Non-pigmented ciliary epithelial cell (primary cell): ENCODE results near the gene OR9A2.

Experiments
- DNase-seq: peaks from one replicate; pipeline ENCODE4 v3.0.0-alpha.2; 2010; ENCODE audit warnings: low read depth

Gene OR9A2, protein sequence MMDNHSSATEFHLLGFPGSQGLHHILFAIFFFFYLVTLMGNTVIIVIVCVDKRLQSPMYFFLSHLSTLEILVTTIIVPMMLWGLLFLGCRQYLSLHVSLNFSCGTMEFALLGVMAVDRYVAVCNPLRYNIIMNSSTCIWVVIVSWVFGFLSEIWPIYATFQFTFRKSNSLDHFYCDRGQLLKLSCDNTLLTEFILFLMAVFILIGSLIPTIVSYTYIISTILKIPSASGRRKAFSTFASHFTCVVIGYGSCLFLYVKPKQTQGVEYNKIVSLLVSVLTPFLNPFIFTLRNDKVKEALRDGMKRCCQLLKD

DNA sequence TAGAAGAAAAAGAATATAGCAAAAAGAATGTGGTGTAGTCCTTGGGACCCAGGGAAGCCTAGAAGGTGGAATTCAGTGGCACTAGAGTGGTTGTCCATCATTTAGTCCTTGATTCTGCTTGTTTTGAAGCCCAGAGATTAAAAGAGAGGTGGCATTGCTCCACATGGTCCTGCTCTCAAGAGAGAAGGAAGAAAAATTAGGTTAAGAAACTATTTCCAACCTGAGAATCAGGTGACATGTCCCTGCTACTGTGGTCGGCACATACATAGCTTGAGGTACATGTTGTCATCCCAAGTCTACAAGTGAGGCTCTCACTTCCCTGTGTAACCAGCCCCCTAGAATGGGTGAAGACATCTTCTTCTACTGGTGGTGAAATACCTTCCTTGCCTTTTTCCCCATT lies at the start of gene OR9A2:
TSS of gene OR9A2 (minus strand) at position 101 of the 400 bp plus-strand sequence. CDS start at position 101, 0 bp downstream.
- DNase-seq = no peak

DNA sequence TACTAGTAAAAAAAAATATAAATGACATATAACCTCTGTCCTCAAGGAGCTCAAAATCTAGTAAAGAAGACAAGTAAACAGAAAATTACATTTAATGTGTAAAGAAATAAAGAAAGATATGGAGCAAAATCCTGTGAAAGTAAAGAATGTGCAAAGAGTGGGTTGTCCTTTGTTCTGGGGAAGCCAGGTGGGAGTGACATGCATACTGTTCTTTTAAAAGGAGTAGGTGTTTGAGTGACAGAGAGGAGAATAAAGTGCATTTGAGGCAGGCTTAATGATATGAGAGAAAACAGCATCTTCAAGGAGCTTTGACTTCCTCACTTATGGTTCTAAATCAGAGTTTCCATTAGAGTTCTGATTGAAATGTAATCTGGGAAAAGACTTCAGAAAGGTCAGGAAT lies 47.2 kb upstream of the OR9A2 start:
- no peak for DNase-seq

DNA sequence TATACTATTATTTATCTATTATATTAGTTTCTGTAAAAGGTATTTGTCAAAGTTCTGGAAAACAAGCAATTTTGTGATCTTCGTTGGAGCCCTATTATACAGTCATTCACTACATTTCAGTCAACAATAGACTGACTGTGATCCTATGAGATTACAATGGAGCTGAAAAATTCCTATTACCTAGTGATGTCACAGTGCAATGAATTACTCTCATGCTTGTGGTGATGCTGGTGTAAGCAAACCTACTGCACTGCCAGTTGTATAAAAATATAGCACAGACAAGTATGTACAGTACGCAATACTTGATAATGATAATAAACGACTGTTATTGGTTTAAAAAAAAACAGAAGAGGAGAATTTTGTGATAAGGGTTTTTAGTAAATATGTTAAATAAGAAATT lies 46.6 kb upstream of the OR9A2 start:
- no peak for DNase-seq

DNA sequence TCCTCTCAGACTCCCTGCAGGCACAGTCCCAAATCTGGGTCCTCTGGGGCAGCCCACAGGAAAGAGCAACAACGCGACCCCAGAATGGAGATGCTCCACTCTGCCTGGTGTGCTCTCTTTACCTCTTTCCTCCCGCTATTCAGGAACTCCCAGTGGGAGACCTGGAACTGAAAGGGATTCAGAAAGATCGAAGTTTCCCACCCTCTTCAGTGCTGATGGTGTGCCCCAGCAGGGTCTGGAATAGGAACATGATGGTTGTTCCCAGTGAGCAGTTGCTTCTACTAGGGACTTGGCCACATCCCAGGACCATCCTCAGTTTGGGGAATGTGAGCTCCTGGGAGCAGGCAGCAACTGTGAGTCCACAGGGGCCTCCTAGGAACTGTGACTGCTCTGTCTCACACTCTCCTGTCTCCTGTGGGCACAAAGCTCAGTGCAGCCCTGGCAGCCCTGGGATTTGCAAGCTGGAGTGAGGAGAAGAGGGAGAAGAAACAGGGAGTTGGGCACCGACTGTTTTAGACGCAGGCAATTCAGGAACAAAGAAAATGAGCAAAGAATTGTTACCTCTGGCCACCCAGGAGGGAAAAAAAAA lies 43.1 kb upstream of the OR9A2 start:
- DNase-seq = no peak

DNA sequence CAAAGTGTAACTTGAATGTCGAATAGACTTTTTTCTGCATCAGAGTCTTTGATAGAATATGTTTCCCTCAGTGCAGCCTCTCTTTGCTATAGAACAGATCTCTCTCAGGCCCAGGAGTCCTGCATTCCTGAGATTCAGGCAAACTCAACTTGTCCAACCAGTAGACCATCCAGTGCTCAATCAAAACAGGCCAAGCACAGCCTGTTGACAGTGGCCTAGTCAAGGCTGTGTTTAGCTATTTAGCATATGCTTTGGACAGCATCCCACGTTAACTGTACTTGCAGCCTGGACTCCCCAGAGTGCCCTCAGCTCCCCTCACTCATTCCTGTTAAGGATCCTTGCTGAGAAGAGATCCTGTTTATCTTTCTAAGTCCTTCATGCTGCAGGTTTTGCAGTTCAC lies 41.5 kb upstream of the OR9A2 start:
- no peak for DNase-seq

DNA sequence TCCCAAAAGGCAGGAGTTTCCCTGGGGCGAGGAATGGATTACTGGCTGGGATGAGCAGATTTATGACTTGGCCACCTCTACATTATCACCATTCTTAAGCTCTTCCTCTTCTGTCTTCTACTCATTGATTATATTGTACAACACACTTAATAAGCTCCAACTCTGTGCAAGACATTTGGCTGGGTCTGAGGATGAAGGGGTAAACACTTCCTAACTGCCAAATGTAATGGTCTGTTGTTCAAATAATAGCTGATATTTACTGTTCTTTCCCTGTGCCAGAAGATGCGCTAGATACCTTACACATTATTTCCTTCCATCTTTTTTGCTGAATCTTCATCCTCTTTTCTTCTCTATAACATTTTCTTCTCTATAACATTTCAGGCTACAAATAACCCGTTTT lies 36.8 kb upstream of the OR9A2 start:
- no peak for DNase-seq

DNA sequence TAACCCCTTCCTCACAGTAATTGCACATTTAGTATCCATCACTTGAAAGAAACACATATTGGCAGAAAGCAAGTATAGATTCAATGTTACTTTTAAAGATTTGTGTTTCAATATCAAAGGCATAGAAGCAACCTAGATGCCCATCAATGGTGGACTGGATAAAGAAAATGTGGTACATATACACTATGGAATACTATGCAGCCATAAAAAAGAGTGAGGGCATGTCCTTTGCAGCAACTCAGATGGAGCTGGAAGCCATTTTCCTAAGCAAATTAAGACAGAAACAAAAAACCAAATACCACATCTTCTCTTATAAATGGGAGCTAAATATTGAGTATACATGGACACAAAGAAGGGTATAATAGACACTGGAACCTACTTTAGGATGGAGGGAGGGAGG lies 28.8 kb upstream of the OR9A2 start:
- DNase-seq = no peak

DNA sequence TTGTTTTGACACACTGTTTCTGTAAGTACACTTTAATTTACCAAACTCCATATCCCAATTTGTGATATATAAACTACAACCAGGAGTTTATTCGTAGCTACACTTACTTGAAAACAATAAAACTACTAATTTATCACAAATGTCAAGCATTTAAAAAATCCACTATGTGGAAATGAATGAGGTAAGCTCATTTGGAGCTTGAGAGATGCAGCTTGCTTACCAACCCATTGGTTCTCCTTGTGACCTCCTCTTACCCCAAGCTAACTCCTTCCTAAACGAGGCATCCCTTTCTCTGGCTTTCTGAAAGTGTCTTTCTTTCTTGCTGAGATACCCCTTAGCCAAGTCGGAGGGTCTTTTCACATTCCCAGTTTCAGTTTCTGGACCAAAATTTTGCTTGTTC lies 27.7 kb upstream of the OR9A2 start:
- no peak for DNase-seq

DNA sequence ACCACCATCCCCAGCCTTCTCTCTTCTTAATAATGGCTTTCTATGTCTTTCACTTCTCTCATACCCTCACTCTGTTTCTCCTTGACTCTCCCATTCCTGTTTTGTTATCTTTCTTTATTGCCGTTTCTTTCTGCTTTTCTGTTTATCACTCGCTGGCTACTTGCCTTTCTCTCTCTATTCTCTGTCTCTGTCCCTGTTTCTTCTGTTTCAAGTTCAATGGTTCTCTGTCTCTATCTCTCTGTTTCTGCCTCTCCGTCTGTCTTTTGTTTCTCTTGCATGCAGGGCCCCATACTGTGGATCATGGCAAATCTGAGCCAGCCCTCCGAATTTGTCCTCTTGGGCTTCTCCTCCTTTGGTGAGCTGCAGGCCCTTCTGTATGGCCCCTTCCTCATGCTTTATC lies 25.1 kb upstream of the OR9A2 start, which contains the start of gene OR6V1:
TSS of gene OR6V1 (plus strand) at position 301 of the 400 bp plus-strand sequence. CDS start at position 301, 0 bp downstream.
- no peak for DNase-seq

DNA sequence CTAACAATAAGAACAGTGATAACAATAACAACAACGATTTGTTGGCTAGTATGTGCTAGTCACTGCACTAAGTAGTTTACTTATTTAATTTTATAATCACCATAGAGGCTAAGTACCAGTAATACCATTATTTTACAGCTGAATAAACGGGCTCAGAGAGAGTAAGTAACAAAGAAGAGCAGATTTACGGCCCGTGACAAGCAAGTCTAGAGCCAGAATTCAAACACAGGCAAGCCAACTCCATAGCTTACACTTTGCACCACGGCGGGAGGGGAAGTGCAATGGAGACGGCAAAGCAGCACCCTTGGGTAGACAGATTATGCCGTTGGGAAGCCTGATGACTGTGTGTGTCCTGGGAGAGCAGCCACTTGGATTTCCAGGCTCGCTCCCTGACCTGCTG lies 24.0 kb upstream of the OR9A2 start:
- no peak for DNase-seq

DNA sequence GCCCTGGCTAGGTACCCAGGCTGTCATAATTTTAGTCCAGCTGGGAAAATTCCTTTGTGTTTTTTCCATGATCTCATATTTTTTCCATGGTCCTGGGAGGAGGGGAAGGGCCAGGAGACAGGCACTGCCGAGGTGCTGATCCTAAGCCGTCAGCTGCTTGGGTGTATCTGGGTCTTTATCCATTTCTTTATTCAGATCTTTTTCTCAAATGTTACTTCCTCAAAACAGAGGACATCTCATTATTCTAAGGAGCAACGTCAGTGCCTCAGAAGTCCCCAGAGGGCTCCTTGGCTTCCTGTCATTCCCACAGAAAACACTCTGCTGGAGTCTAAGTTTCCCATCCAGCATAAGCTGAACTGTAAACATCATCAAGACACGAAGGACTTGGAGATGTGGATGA lies 22.4 kb upstream of the OR9A2 start:
- no peak for DNase-seq

DNA sequence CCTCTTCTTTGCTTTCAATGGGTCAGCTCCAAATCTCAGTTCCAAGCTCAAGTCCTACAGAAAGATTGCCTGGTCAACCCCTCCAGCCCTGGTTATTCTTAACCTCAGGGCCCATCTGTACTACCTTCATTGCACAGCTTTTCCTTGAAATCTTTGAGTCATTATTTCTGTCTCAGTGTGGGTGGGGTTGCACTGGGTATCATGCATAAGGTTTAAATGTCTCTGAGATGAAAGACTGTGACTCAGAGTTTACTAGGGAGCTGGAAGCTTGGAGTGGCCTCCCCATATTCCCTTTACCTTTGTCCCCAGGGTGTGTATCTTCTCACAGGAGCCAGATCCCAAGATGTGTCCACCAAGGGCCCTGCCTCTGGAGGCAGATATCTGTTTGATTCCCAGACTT lies 21.9 kb upstream of the OR9A2 start:
- no peak for DNase-seq

DNA sequence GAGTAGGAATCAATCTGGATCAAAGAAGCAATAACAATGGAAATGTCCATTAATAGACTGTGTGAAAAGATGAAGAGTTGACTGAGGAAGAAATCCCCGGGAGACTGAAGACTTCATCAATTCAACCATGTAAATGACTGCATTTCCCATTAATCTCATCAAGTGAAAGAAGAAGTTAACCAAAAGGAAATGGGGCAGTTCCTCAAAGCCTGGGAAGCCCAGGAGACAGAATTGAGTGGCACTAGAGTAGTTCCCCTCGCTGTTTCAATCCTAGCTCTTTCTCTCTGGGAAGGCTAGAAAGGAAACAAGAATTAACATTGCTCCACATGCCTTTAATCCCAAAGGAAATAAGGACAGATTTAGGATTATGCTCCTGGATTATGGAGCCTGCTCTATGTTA lies 20.4 kb upstream of the OR9A2 start:
- DNase-seq = no peak

DNA sequence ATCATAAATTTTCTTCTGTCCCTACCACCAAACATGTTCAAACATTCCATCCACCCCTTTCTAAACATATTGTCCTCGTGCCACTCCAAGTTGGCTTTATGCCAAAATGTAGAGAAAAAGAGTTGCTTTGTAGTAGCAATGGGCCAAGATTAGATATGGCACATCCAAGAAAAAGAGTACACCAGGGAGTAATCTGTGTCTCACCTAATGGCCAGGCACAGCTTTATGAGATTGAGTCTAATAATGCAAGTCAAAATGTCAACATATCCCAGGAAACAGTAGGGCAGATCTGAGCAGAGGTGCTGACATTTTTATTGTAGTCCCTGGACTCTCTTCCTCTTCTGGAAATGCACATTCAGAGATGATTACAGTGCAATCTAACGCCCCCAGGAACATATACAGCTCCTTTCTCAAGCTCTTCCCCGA lies 19.5 kb upstream of the OR9A2 start:
- no peak for DNase-seq

DNA sequence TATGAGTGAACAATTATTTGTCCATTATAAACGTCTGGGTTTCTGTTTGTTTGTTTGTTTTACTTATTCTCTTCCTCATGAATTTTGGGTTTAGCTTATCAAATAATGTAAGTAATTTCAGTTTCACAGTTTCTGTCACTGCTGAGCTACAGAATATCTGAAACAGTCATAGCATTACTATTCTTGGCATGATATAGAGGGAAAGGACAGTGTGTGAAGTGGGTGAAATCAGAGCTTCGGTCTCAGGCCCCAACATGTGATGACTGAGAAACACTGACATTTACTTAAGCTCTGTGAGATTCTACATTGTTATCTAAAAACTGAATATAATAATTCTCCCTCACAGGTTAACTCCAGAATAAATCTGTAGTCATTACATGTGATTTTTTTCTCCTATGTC lies 16.5 kb upstream of the OR9A2 start:
- DNase-seq = no peak

DNA sequence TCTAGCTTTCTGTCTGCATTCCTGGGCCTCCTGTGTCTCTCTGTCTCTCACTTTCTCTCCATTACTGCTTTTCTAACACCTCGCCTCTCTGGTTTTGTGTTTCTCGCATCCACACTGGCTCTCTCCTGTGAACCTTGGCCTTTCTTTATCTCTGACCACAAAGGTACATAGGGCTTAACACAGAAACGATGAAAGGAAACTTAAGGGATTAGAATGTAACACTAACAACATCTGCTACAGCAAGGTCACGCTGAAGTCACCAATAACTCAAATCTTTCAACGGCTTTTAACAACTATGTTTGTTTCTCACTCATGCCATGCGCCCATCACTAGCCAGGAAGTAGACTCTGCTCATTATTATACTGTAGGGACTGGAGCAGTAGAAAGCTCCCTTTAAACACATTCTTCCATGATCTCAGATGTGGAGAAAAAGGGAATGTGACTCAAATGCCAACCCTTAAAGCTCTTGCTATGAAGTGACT lies 15.9 kb upstream of the OR9A2 start:
- DNase-seq = no peak

DNA sequence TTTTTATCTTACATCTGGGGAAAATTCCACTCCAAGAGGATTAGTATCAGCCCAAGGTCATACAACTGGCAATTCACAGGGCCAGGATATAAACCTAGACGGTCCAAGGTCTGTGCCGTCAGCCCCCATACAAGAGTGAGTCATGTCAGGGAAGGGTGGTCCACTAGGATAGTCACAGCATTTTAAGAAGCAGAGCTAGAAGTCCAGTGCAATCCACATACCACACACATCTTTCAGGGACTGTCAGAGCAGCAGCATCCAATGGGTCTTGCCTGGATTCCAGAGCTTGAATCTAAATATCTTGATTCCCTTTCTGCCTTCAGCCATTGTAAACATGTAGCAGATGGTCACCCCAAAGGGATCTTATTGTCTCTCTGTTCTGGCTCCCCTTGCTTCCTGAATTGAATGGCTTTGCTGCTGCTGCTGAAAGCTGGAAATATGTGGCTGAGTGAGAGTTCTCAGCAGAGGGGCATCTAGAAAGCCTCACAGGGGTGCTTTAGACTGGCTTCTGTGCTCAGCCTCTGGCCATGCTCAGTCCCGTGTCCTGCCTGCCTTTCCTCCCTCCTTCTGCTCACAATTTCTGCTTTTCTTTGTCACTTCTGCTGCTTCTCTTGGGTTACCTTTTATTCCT lies 15.3 kb upstream of the OR9A2 start:
- DNase-seq = no peak

DNA sequence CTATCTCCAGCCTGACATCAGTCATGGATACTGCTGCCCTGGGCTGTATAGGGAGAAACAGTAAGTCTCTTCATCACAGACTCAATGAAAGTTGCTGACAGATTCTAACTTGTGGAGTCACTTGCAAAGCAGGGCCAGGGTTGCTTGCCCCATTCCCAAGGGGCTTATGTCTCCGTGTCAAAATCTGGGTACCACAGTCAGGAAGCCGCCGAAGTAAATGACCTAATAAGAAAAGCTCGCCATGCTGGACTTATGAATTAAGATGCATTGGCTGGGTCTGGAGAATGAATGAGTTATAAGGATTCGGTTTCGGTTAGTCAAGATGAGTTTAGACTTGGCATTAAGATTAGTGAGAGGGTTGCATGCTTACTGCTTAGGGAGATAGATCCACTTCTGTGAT lies 14.4 kb upstream of the OR9A2 start:
- DNase-seq = no peak

DNA sequence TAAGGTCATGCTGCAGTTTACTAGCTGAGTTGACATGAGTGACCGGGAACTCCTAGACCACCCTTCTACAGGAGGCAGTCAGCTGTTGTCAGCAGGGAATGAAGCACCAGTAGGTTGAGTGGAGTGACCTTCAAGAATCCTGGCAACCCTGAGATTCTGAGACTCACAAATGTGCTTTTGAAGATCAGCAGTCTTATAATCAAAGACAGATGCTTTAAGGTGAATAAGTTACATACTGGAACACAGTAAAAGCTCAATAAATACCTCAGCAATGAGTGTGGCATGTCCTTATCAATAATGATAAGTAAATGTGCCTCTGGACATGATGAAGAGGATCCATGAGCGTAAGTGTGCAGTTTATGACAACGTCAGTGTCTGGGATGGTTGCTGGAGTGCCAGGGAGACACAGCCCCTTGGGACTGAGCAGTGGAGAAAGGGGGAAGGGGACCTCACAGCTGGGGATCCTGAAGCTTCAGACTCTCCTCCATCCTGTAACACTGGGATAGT lies 13.3 kb upstream of the OR9A2 start:
- DNase-seq = no peak

DNA sequence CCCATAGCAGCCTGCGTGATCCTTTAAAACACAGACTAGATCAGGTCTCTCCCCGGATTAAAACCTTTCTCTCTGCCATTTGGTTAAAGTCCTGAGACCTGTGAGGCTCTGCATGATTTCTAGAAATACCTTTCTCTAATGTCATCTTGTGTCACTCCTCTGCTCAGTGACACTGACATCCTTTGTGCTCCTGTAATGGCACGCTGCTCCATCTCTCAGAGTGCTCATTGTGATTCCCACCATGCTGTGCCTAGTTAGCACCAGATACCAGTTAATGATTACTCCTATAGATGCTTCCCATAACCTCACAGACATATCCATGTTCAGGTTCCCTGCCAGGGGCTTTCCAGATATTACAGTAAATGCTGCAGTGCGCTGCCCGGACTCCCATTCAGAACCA lies 11.7 kb upstream of the OR9A2 start:
- DNase-seq = no peak

DNA sequence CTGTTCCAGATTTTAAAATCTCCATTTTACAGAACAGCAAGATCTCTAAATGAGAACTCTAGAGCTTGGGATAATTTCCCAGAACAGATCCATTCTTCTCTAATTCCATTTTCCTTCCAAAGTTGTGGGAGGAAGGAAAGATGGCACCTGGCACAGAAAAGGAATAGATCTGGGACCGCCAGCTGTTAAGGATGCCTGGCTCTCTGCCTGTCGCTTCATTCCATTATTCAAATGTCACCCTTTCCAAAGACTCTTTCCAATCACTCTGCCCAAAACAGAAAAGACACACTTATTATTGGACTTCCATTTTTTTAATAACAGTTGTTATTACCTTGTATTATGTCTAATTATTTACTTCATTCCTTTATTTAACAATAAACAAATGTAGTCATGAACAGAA lies 751 bp upstream of the OR9A2 start:
- no peak for DNase-seq

DNA sequence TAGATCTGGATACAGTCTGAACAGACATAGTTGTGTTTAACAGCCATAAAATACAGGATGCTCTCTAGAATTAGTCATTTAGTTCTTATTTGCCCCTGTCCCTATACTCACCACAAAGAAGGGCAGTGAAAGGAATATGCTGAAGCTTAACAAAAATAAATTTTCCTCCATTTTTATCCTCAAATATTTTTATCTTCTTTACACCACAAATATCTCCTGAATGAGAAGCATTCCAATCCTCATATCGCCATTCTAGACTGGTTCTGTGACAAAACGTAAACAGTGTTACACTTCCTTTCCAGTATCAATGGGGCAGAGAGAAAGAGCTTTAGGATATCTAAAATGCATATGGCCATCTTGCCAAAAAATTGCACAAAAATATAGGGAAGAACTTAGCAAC lies 1.6 kb downstream of the OR9A2 start:
- DNase-seq = no peak

DNA sequence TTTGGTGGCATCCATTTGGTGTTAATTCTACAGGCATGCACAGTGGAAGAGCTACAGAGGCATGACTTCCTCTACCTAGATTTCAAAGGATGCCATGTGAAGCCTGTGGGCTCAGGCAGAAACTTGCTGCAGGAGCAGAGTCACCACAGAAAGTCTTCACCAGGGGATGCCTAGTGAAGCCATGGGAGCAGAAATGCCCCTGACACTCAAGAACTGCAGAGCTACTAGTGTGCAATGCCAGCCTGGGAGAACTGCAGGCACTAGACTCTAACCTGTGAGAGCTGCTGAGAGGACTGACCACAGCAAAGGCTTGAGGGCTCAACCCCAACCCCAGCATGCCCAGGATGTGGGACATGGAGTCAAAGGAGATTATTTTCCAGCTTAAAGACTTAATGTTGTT lies 3.9 kb downstream of the OR9A2 start:
- DNase-seq = no peak
